GM23338 (cell line): Measurements from ENCODE around the gene HLA-DPA1. TPM values are rescaled to one million over a fixed set of nuclear protein-coding genes. Genes with fewer than 3 reads are reported as not detected.

Source experiments
- ATAC-seq: fragments of 200-7000 bp; cut with Tn5 transposase; 3 replicates; pipeline ENCODE4 v1.9.1; 2020
- DNase-seq: peaks from one replicate; pipeline ENCODE4 v3.0.0-alpha.2; 2015; ENCODE audit warnings: low spot score
- H2AFZ ChIP-seq: fragments of 200-600 bp; sonication (generic); 2 replicates; pipeline ENCODE4 v1.8.0; 2016; ENCODE audit warnings: antibody characterized with exemption, mild to moderate bottlenecking, moderate library complexity
- H3F3A ChIP-seq: fragments of 200-600 bp; sonication (generic); replicated peaks from 2 replicates; pipeline ENCODE4 v1.8.0; 2017; ENCODE audit warnings: antibody characterized with exemption, mixed run types, low read depth
- H3K27ac ChIP-seq: fragments of 200-600 bp; sonication (generic); 2 replicates; pipeline ENCODE4 v1.6.1; 2016; ENCODE audit warnings: low read depth
- H3K27me3 ChIP-seq: fragments of 200-600 bp; sonication (generic); 2 replicates; pipeline ENCODE4 v1.8.0; 2016; ENCODE audit warnings: mild to moderate bottlenecking, mixed run types, moderate library complexity; ENCODE audit not compliant: insufficient read depth
- H3K36me3 ChIP-seq: fragments of 200-600 bp; sonication (generic); 2 replicates; pipeline ENCODE4 v1.8.0; 2016; ENCODE audit warnings: mild to moderate bottlenecking; ENCODE audit not compliant: insufficient read depth
- H3K4me1 ChIP-seq: fragments of 200-600 bp; sonication (generic); 2 replicates; pipeline ENCODE4 v1.8.0; 2016; ENCODE audit warnings: mild to moderate bottlenecking, moderate library complexity; ENCODE audit not compliant: insufficient read depth
- H3K4me2 ChIP-seq: fragments of 200-600 bp; sonication (generic); 2 replicates; pipeline ENCODE4 v1.7.1; 2017; ENCODE audit warnings: mixed run types
- H3K4me3 ChIP-seq: fragments of 200-600 bp; sonication (generic); 2 replicates; pipeline ENCODE4 v1.6.1; 2016; ENCODE audit warnings: mixed run types
- H3K79me2 ChIP-seq: fragments of 200-600 bp; sonication (generic); replicated peaks from 2 replicates; pipeline ENCODE4 v1.8.0; 2017; ENCODE audit warnings: mild to moderate bottlenecking; ENCODE audit not compliant: insufficient read depth
- H3K9me2 ChIP-seq: fragments of 200-600 bp; sonication (generic); 2 replicates; pipeline ENCODE4 v1.8.0; 2017; ENCODE audit not compliant: insufficient read depth
- H4K20me1 ChIP-seq: fragments of 200-600 bp; sonication (generic); replicated peaks from 2 replicates; pipeline ENCODE4 v1.8.0; 2017; ENCODE audit warnings: mild to moderate bottlenecking; ENCODE audit not compliant: insufficient read depth
- H3K27ac Mint-ChIP-seq: 2 replicates; pipeline ENCODE4 v1.8.0; 2020; ENCODE audit warnings: inconsistent platforms, mild to moderate bottlenecking, moderate library complexity, mixed read lengths
- H3K27me3 Mint-ChIP-seq: 3 replicates; pipeline ENCODE4 v1.8.0; 2022; ENCODE audit warnings: low read depth, mild to moderate bottlenecking, moderate library complexity, mixed read lengths, inconsistent platforms; ENCODE audit not compliant: insufficient read depth, poor library complexity
- H3K36me3 Mint-ChIP-seq: 3 replicates; pipeline ENCODE4 v1.8.0; 2021; ENCODE audit warnings: low read depth, mild to moderate bottlenecking, inconsistent platforms, moderate library complexity, mixed read lengths
- H3K4me1 Mint-ChIP-seq: 3 replicates; pipeline ENCODE4 v1.8.0; 2020; ENCODE audit warnings: mild to moderate bottlenecking, inconsistent platforms, mixed read lengths
- H3K4me3 Mint-ChIP-seq: 3 replicates; pipeline ENCODE4 v1.8.0; 2021; ENCODE audit warnings: moderate library complexity, mild to moderate bottlenecking, inconsistent platforms, mixed read lengths
- H3K9me3 Mint-ChIP-seq: 3 replicates; pipeline ENCODE4 v1.8.0; 2020; ENCODE audit warnings: moderate library complexity, mild to moderate bottlenecking, inconsistent platforms, mixed read lengths
- EZH2 ChIP-seq: fragments of 200-600 bp; sonication (generic); IDR thresholded peaks from one replicate; pipeline ENCODE4 v1.8.0; 2017; ENCODE audit warnings: antibody characterized with exemption, mild to moderate bottlenecking, low read depth; ENCODE audit not compliant: unreplicated experiment
- JUNB ChIP-seq: IDR thresholded peaks from one replicate; pipeline ENCODE4 v1.6.1; 2016; ENCODE audit warnings: antibody characterized with exemption; ENCODE audit not compliant: unreplicated experiment
- NANOG ChIP-seq: IDR thresholded peaks from 2 replicates; pipeline ENCODE4 v1.6.1; 2016; ENCODE audit warnings: antibody characterized with exemption, borderline replicate concordance
- POLR2AphosphoS5 ChIP-seq: IDR thresholded peaks from 2 replicates; pipeline ENCODE4 v1.6.1; 2016; ENCODE audit warnings: antibody characterized with exemption, low read depth
- polyA plus RNA-seq: library from polyadenylated mRNA; unstranded; fragments of >200 nt; fragmentation: Nextera tagmentation; extraction: Ambion mirVana; gene quantifications from 2 replicates; pipeline ENCODE4 v1.2.1, GENCODE V29; 2016
- total RNA-seq: library from RNA; depleted of rRNA; stranded (reverse); fragments of >200 nt; shearing (Covaris generic); gene quantifications from 2 replicates; pipeline ENCODE4 v1.2.3, GENCODE V29; 2014
- TF ChIP-seq, protein P1 (sequence below), 2 experiments: fragments of 200-600 bp in 1 of 2; sonication (generic) in 1 of 2; conservative IDR thresholded peaks; 2 replicates each; pipeline versions ENCODE4 v1.5.1 to v1.6.1; 2016 to 2017; ENCODE audit warnings: antibody characterized with exemption in 2 of 2, low read depth in 2 of 2, mild to moderate bottlenecking in 2 of 2, moderate library complexity in 1 of 2
- TF ChIP-seq, protein P2 (sequence below): IDR thresholded peaks from 2 replicates; pipeline ENCODE4 v1.6.1; 2016; ENCODE audit warnings: antibody characterized with exemption
- TF ChIP-seq, protein P3 (sequence below): IDR thresholded peaks from one replicate; pipeline ENCODE4 v1.6.1; 2018; ENCODE audit warnings: antibody characterized with exemption; ENCODE audit not compliant: unreplicated experiment

The HLA-DPA1 gene
- total and polyA plus RNA-seq, 2 experiments from 2014 or later: 4.1 to 6.9 TPM

DNA sequence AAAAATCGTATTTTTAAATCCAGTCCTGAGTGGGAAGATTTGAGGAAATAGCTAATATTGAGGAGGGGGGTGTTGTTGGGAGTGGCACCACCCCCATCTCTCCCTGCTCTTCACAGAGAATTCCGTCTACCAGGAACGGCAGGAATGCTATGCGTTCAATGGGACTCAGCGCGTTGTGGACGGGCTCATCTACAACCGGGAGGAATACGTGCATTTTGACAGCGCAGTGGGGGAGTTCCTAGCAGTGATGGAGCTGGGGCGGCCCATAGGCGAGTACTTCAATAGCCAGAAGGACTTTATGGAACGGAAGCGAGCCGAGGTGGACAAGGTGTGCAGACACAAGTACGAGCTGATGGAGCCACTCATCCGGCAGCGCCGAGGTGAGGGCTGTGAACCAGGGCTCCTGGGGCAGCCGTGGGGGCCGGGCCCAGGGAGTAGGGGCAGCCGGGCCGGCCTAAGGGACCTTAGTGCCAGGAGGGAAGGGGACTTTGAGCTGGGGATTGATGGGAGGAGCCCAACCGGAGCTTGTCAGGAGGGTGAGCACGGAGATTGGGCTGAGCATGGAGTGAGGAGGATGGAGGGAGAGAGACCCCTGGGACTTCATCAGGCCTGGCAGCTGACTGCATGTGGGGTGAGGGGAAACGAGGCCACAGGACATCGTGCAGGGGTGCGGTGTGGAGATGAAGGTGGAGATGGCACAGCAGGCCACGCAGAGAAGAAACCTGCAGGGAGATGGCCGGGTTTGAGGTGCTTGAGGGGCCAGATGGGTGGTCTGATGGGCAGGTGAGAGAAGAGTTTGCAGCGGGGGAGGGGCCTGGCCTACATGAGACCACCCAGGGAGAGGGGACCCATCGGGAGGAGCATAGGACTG is 43.6 kb upstream of the HLA-DPA1 start:
- Histone ChIP-seq H3K36me3 (no peaks in the 10 kb centered on the region), H3K27ac (peak overlapping the region; percentile 99), H2AFZ (no peak overlapping the region), H4K20me1 (no peaks in the 10 kb centered on the region), H3F3A (no peaks in the 10 kb centered on the region), H3K4me1 (peaks cover 46% of the 10 kb centered on the region), H3K9me2 (no peaks in the 10 kb centered on the region), H3K79me2 (peaks cover 34% of the 10 kb centered on the region), H3K4me2 (peak overlapping the region; percentile 82), H3K4me3 (peak overlapping the region; percentile 90), H3K27me3 (no peaks in the 10 kb centered on the region)
- Mint-ChIP-seq H3K27ac (peak overlapping the region; percentile 99), H3K4me3 (peak overlapping the region; percentile 99), H3K9me3 (peaks cover 6% of the 10 kb centered on the region; the same call in 2 of the 3 replicates), H3K36me3 (peaks cover 31% of the 10 kb centered on the region), H3K27me3 (peaks cover 13% of the 10 kb centered on the region), H3K4me1 (peaks cover 52% of the 10 kb centered on the region)
- DNase-seq (peak; percentile 87), ATAC-seq (peak; percentile 66)
- no peak for TF ChIP-seq NANOG
- TF ChIP-seq POLR2AphosphoS5: peak; percentile 64

DNA sequence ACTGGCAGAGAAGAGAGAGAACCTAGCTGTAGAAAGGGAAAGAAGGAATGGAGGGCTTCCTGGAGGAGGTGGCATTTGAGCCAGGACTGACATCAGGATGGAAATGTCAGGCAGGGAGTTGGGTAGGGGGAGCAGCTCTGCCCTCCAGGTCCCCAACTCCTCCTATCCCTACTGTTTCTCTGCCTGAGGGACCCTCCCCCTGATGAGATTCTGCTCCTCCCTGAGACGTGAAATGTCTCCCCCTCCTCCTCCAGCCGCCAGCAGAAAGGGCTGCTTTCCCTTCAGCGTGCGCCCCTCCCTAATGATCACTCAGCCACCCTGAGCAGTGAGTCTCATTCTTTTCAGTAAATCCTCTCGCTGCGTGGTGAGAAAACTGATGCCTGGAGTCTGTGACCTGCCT is 43.0 kb upstream of the HLA-DPA1 start:
- Histone ChIP-seq H3K27ac (peak overlapping the region; percentile 99), H3K4me3 (peak overlapping the region; percentile 90), H3K9me2 (no peaks in the 10 kb centered on the region), H3K4me2 (peak overlapping the region; percentile 82), H4K20me1 (no peaks in the 10 kb centered on the region), H3F3A (no peaks in the 10 kb centered on the region), H3K4me1 (peaks cover 41% of the 10 kb centered on the region), H3K36me3 (no peaks in the 10 kb centered on the region), H2AFZ (no peak overlapping the region), H3K27me3 (no peaks in the 10 kb centered on the region), H3K79me2 (peaks cover 28% of the 10 kb centered on the region)
- H3K27ac Mint-ChIP-seq: peak overlapping the region; percentile 99
- H3K4me3 Mint-ChIP-seq: peak overlapping the region; percentile 99
- H3K9me3 Mint-ChIP-seq: no peaks in the 10 kb centered on the region; the same call in 2 of the 3 replicates
- peak; percentile 78 for DNase-seq
- peaks cover 46% of the 10 kb centered on the region for H3K4me1 Mint-ChIP-seq
- TF ChIP-seq POLR2AphosphoS5 (peak; percentile 61), EZH2 (no peak)
- H3K36me3 Mint-ChIP-seq: peaks cover 24% of the 10 kb centered on the region
- ATAC-seq: peak; percentile 57
- peaks cover 12% of the 10 kb centered on the region for H3K27me3 Mint-ChIP-seq

DNA sequence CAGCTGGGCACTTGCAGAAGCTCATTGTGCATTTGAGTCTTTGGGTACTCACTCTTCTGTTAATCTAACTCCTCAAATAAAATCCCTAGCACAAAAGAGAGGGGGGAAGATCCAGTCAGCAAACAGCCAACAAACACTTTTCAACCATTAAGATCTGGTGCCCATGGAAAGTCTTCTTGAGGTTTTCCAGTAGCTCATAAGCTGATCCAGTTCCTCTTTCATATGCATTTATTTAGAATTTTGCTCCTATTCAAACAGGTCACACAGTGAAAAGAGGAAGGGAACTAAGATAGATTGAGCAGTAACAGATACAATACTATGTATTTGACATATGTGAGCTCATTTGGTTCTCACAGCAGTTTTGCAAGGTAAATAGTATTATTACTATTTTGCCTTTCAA is 41.0 kb upstream of the HLA-DPA1 start:
- H3K4me2 ChIP-seq: peak overlapping the region; percentile 40; the same call in 1 of the 2 replicates
- Mint-ChIP-seq H3K36me3 (peaks cover 11% of the 10 kb centered on the region; the same call in 2 of the 3 replicates), H3K27me3 (peaks cover 10% of the 10 kb centered on the region), H3K4me3 (no peak overlapping the region), H3K4me1 (peaks cover 26% of the 10 kb centered on the region), H3K9me3 (no peaks in the 10 kb centered on the region; the same call in 2 of the 3 replicates), H3K27ac (0 out of 2 replicates have a peak overlapping the region, but pooled peaks have one; percentile 6)
- H3K4me3 ChIP-seq: no peak overlapping the region
- no peak for DNase-seq
- H3K27me3 ChIP-seq: no peaks in the 10 kb centered on the region
- H3K4me1 ChIP-seq: peaks cover 21% of the 10 kb centered on the region
- no peaks in the 10 kb centered on the region for H3F3A ChIP-seq
- H3K9me2 ChIP-seq: no peaks in the 10 kb centered on the region
- no peak overlapping the region for H3K27ac ChIP-seq
- no peak for ATAC-seq
- no peaks in the 10 kb centered on the region for H4K20me1 ChIP-seq
- H2AFZ ChIP-seq: no peak overlapping the region
- peaks cover 8% of the 10 kb centered on the region for H3K79me2 ChIP-seq
- no peaks in the 10 kb centered on the region for H3K36me3 ChIP-seq
- TF ChIP-seq JUNB: no peak
- TF ChIP-seq, protein P1, sequence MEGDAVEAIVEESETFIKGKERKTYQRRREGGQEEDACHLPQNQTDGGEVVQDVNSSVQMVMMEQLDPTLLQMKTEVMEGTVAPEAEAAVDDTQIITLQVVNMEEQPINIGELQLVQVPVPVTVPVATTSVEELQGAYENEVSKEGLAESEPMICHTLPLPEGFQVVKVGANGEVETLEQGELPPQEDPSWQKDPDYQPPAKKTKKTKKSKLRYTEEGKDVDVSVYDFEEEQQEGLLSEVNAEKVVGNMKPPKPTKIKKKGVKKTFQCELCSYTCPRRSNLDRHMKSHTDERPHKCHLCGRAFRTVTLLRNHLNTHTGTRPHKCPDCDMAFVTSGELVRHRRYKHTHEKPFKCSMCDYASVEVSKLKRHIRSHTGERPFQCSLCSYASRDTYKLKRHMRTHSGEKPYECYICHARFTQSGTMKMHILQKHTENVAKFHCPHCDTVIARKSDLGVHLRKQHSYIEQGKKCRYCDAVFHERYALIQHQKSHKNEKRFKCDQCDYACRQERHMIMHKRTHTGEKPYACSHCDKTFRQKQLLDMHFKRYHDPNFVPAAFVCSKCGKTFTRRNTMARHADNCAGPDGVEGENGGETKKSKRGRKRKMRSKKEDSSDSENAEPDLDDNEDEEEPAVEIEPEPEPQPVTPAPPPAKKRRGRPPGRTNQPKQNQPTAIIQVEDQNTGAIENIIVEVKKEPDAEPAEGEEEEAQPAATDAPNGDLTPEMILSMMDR (conservative IDR thresholded peaks at IDR 0.05; ENCODE audit: low read depth in 2 of 2): no peak
- TF ChIP-seq, protein P2, sequence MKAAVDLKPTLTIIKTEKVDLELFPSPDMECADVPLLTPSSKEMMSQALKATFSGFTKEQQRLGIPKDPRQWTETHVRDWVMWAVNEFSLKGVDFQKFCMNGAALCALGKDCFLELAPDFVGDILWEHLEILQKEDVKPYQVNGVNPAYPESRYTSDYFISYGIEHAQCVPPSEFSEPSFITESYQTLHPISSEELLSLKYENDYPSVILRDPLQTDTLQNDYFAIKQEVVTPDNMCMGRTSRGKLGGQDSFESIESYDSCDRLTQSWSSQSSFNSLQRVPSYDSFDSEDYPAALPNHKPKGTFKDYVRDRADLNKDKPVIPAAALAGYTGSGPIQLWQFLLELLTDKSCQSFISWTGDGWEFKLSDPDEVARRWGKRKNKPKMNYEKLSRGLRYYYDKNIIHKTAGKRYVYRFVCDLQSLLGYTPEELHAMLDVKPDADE: no peak
- TF ChIP-seq, protein P3, sequence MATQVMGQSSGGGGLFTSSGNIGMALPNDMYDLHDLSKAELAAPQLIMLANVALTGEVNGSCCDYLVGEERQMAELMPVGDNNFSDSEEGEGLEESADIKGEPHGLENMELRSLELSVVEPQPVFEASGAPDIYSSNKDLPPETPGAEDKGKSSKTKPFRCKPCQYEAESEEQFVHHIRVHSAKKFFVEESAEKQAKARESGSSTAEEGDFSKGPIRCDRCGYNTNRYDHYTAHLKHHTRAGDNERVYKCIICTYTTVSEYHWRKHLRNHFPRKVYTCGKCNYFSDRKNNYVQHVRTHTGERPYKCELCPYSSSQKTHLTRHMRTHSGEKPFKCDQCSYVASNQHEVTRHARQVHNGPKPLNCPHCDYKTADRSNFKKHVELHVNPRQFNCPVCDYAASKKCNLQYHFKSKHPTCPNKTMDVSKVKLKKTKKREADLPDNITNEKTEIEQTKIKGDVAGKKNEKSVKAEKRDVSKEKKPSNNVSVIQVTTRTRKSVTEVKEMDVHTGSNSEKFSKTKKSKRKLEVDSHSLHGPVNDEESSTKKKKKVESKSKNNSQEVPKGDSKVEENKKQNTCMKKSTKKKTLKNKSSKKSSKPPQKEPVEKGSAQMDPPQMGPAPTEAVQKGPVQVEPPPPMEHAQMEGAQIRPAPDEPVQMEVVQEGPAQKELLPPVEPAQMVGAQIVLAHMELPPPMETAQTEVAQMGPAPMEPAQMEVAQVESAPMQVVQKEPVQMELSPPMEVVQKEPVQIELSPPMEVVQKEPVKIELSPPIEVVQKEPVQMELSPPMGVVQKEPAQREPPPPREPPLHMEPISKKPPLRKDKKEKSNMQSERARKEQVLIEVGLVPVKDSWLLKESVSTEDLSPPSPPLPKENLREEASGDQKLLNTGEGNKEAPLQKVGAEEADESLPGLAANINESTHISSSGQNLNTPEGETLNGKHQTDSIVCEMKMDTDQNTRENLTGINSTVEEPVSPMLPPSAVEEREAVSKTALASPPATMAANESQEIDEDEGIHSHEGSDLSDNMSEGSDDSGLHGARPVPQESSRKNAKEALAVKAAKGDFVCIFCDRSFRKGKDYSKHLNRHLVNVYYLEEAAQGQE: no peak
